Common myeloid progenitor, CD34-positive (primary cell): ENCODE data around the gene ATP6V0E1.
A peak's percentile ranks its signal among the peaks of the same experiment; 100 is the strongest.

Source experiments
- CTCF ChIA-PET: fragments of 350-600 bp; sonication (Branson Sonifier 250); formaldehyde crosslinking; loops from one replicate; lab custom pipeline; 2021; ENCODE audit warnings: antibody characterized with exemption; lab: Charles Lee
- POLR2A ChIA-PET: fragments of 350-600 bp; sonication (Branson Sonifier 250); formaldehyde crosslinking; loops from one replicate; lab custom pipeline; 2021; ENCODE audit warnings: antibody characterized with exemption; lab: Charles Lee
- DNase-seq, 3 donors: peaks; one replicate each; pipeline versions ENCODE4 v3.0.0 to v3.0.0-alpha.2; 2013
- H3K27ac ChIP-seq, 2 experiments: 1 replicate in 1 of 2; 2 replicates in 1 of 2; pipeline ENCODE4 v1.7.0; 2013; ENCODE audit warnings: inconsistent platforms in 2 of 2, low read length in 2 of 2, mild to moderate bottlenecking in 2 of 2, low read depth in 1 of 2, moderate library complexity in 1 of 2; ENCODE audit not compliant: severe bottlenecking in 2 of 2, insufficient read depth in 1 of 2, poor library complexity in 1 of 2
- H3K27me3 ChIP-seq, 5 experiments: replicated peaks in 2 of 5; 1 replicate in 3 of 5; 2 replicates in 2 of 5; pipeline versions ENCODE4 v1.6.1 to v1.7.0; 2013; ENCODE audit warnings: low read length in 4 of 5, mild to moderate bottlenecking in 2 of 5, moderate library complexity in 2 of 5, inconsistent platforms in 1 of 5; ENCODE audit not compliant: insufficient read depth in 5 of 5, control insufficient read depth in 4 of 5
- H3K36me3 ChIP-seq, 4 experiments: 1 replicate in 2 of 4; 2 replicates in 2 of 4; pipeline versions ENCODE4 v1.6.1 to v1.7.0; 2013; ENCODE audit warnings: low read length in 3 of 4, control low read depth in 1 of 4, mild to moderate bottlenecking in 1 of 4; ENCODE audit not compliant: control insufficient read depth in 4 of 4, insufficient read depth in 4 of 4
- H3K4me1 ChIP-seq, 4 experiments: 1 replicate in 3 of 4; 2 replicates in 1 of 4; pipeline versions ENCODE4 v1.6.1 to v1.7.1; 2013; ENCODE audit warnings: low read length in 3 of 4, mild to moderate bottlenecking in 3 of 4, control low read depth in 1 of 4, inconsistent platforms in 1 of 4, moderate library complexity in 1 of 4; ENCODE audit not compliant: control insufficient read depth in 4 of 4, insufficient read depth in 4 of 4; ENCODE audit errors: control extremely low read depth in 1 of 4
- H3K4me3 ChIP-seq, 7 experiments: 1 replicate in 4 of 7; 2 replicates in 3 of 7; pipeline versions ENCODE4 v1.5.1 to v1.7.0; 2013; ENCODE audit warnings: mild to moderate bottlenecking in 7 of 7, low read length in 6 of 7, moderate library complexity in 6 of 7, inconsistent platforms in 2 of 7, low read depth in 2 of 7, control low read depth in 1 of 7; ENCODE audit not compliant: insufficient read depth in 4 of 7, control insufficient read depth in 1 of 7; ENCODE audit errors: extremely low read depth in 1 of 7
- H3K9me3 ChIP-seq, 5 experiments: 1 replicate in 4 of 5; 2 replicates in 1 of 5; pipeline versions ENCODE4 v1.6.1 to v1.7.1; 2013; ENCODE audit warnings: low read length in 4 of 5, mild to moderate bottlenecking in 2 of 5, inconsistent platforms in 1 of 5, low read depth in 1 of 5, moderate library complexity in 1 of 5; ENCODE audit not compliant: control insufficient read depth in 4 of 5, insufficient read depth in 2 of 5; ENCODE audit errors: control extremely low read depth in 1 of 5
- WGBS: methylation state at CpG from one replicate; pipeline ENCODE4 v1.1.5; 2013; ENCODE audit not compliant: insufficient coverage; 5-methylcytosine and 5-hydroxymethylcytosine counted together

ATP6V0E1 gene

DNA sequence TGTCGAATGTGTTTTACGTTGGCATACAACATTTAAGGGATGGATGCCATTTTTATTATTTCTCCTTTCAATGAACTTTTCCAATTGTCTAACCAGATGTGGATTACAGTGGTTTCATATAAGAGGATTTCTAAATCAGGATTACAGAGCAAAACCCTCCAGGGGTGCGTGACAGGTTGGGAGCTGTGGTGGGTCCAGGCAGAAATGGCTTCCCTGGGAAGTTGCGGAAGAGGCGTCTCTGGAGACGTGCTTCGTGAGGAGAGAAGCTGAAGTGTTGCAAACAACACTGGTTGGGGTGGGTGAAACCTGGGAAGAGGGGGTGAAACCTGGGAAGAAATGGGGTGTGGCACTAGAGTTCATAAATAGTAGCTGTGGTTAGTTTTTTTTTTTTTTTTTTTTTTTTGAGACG lies 28.8 kb upstream of the ATP6V0E1 start:
- Histone ChIP-seq H3K9me3 (no peaks in the 10 kb centered on the region), H3K4me1 (peaks cover 3 to 23% (median 14%) of the 10 kb centered on the region in 4 experiments), H3K36me3 (peaks cover 10 to 23% (median 17%) of the 10 kb centered on the region in 4 experiments), H3K4me3 (no peak overlapping the region), H3K27ac (no peak overlapping the region), H3K27me3 (no peaks in the 10 kb centered on the region)
- ChIA-PET POLR2A (no interaction called here), CTCF (interaction anchor here (0.7 to 1.5 kb wide), 3 partner anchors 14 to 244 kb away, joined by 3 read pairs; no protein-coding TSS in a partner anchor)
- 89% methylated on average over 5 of the region's 8 CpGs for WGBS
- DNase-seq = no peak

- ChIA-PET POLR2A (no interaction called here), CTCF (interaction anchor here (1.5 kb wide), 1 partner anchor 16 kb away, joined by 3 read pairs; no protein-coding TSS in a partner anchor)
- H3K36me3 ChIP-seq = peaks cover 5 to 9% (median 8%) of the 10 kb centered on the region in 4 experiments
- DNase-seq = no peak
- no peak overlapping the region for H3K27ac ChIP-seq
- H3K4me1 ChIP-seq = peaks cover 3 to 31% (median 23%) of the 10 kb centered on the region in 4 experiments
- H3K4me3 ChIP-seq = no peak overlapping the region
- H3K27me3 ChIP-seq = no peaks in the 10 kb centered on the region
- 90% methylated on average over 1 of the region's 3 CpGs for WGBS
- no peaks in the 10 kb centered on the region for H3K9me3 ChIP-seq
Observed at GRCh38 chr5:172956228-172956627, 27.3 kb upstream of the ATP6V0E1 start.

GRCh38 chr5:172956936-172957335 lies 26.6 kb upstream of the ATP6V0E1 start:
- peaks cover 3 to 31% (median 23%) of the 10 kb centered on the region in 4 experiments for H3K4me1 ChIP-seq
- ChIA-PET CTCF (no interaction called here), POLR2A (interaction anchor here (0.6 kb wide), 1 partner anchor 167 kb away, joined by 3 read pairs; no protein-coding TSS in a partner anchor)
- 13% methylated on average over 3 of the region's 4 CpGs for WGBS
- no peak overlapping the region for H3K27ac ChIP-seq
- no peaks in the 10 kb centered on the region for H3K9me3 ChIP-seq
- H3K27me3 ChIP-seq = no peaks in the 10 kb centered on the region
- peaks cover 1 to 7% (median 6%) of the 10 kb centered on the region in 4 experiments for H3K36me3 ChIP-seq
- peak in 2 of 3 donors; percentile 62 to 70 for DNase-seq
- no peak overlapping the region for H3K4me3 ChIP-seq

DNA sequence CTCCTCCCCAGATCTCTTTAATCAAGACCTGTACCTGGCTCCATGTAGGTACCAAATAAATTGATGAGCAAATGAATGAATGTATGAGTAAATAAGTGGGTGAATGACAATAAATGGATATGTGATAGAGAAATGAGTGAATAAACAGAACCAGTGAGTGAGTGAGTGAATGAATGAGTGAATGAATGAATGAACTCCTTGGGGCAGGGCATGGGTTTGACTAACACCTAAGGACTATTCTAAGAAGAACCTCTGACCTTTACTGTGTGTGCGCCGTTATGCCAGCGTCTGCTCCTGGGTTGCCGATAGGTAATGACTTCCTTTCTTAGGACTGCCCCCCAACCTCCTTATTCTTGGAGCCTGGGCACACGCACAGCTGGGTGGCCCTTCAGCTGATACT lies 26.1 kb upstream of the ATP6V0E1 start:
- H3K36me3 ChIP-seq = peaks cover 0 to 5% (median 4%) of the 10 kb centered on the region in 4 experiments
- no peak overlapping the region for H3K27ac ChIP-seq
- DNase-seq = no peak
- ChIA-PET CTCF (interaction anchor here (0.5 kb wide), 1 partner anchor 550 kb away, joined by 3 read pairs; no protein-coding TSS in a partner anchor), POLR2A (interaction anchor here (0.6 kb wide), 1 partner anchor 167 kb away, joined by 3 read pairs; no protein-coding TSS in a partner anchor)
- no peaks in the 10 kb centered on the region for H3K9me3 ChIP-seq
- no peaks in the 10 kb centered on the region for H3K27me3 ChIP-seq
- no peak overlapping the region for H3K4me3 ChIP-seq
- H3K4me1 ChIP-seq = peaks cover 3 to 31% (median 23%) of the 10 kb centered on the region in 4 experiments
- WGBS = 74% methylated on average over 5 of the region's 5 CpGs

DNA sequence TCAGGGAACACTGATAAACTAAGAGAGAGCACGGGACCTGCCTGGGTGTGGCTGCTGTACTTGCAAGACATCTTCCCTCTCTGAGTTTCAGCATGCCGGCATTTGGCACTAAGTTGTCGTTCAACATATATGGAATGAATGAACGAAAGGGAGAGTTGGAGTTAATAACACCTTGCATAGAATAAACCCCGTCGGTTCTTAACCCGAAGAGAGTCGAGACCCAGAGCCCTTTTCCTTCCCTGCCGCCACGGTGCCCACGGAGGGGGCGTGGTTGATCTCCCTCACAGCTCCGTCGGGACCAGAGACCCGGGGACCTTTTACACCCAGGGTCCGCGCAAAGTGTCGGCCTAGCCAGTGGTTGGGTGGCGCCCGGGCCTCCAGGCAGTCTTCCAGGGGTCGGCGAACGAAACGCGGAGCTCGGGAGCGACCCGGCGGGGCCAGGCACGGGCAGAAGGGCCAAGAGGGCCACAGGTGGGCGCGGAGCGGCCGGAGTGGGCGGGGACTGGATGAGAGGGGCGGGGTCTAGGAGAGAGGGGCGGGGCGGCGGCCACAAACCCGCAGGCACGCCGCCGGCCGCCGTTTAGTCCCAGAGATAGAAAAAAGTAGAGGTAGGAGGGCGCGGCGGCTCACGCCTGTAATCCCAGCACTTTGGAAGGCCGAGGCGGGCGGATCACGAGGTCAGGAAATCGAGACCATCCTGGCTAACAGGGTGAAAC lies 25.1 kb upstream of the ATP6V0E1 start:
- ChIA-PET CTCF (interaction anchor here (1.1 to 4.3 kb wide), 6 partner anchors 12 to 253 kb away, joined by 3 to 35 read pairs (median 4); partner anchors contain the start of gene ATP6V0E1), POLR2A (no interaction called here)
- H3K4me3 ChIP-seq = peak overlapping the region; percentile 56 to 99 (median 94)
- no peaks in the 10 kb centered on the region for H3K9me3 ChIP-seq
- WGBS = 6% methylated on average over 34 of the region's 54 CpGs
- H3K36me3 ChIP-seq = peaks cover 0 to 7% (median 6%) of the 10 kb centered on the region in 4 experiments
- no peaks in the 10 kb centered on the region for H3K27me3 ChIP-seq
- peaks cover 3 to 31% (median 23%) of the 10 kb centered on the region in 4 experiments for H3K4me1 ChIP-seq
- DNase-seq = peak; percentile 57 to 69 (median 68)
- peak overlapping the region in 1 of 2 experiments; percentile 92 for H3K27ac ChIP-seq

DNA sequence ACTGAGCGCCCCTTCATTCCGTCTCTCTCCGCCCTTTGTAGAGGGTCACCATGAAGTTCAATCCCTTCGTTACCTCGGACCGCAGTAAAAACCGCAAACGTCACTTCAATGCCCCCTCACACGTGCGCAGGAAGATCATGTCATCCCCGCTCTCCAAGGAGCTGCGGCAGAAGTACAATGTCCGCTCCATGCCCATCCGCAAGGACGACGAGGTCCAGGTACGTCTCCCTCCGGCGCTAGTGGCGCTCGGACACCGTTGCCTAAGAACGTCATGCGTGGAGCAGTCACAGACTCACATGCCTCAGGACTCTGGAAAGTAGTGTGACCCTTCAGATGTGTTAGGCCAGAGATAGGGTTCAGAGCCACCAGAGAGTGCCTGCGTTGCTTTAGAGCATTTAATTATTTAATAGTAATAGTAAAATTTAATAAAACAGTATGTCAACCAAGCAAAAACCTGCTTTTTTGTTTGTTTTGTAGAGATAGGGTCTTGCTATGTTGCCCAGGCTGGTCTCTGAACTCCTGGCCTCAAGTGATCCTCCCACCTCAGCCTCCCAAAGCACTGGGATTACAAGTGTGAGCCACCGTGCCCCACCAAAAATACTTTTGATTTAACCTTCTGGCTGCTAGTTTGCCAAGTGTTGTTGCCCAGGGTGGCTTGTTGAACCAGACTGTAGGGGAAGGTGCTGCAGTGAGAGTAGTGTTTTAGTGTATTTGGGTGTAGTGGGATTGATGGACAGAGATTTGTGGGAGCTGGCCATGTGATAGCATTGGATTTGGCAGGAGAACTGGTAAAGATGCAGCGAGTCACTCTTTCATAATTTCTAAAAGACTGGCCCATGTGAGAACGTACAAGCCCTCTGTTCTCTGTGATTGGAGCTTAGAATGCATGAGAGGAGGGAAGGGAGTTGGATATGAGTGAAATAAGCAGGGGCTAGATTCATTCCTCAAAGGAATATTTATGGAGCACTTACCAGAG lies 23.5 kb upstream of the ATP6V0E1 start:
- Histone ChIP-seq H3K4me3 (peak overlapping the region; percentile 68 to 99 (median 94)), H3K9me3 (no peaks in the 10 kb centered on the region), H3K27me3 (no peaks in the 10 kb centered on the region), H3K27ac (peak overlapping the region; percentile 71 to 92), H3K4me1 (peaks cover 3 to 31% (median 23%) of the 10 kb centered on the region in 4 experiments), H3K36me3 (peaks cover 0 to 11% (median 8%) of the 10 kb centered on the region in 4 experiments)
- CTCF ChIA-PET = interaction anchor here (0.8 to 4.3 kb wide), 9 partner anchors 11 to 255 kb away, joined by 3 to 35 read pairs (median 4); partner anchors contain the start of gene BNIP1
- DNase-seq = peak in 1 of 3 donors; percentile 35
- POLR2A ChIA-PET = interaction anchor here (0.6 to 0.9 kb wide), 2 partner anchors 75 to 89 kb away, joined by 3 read pairs; no protein-coding TSS in a partner anchor
- whole genome bisulfite sequencing = 11% methylated on average over 22 of the region's 28 CpGs
